Natural killer cell treated with Interleukin-12 subunit alpha and Interleukin-12 subunit beta and Interleukin-15 and Interleukin-18, amount 100 ng/mL, for 72 hours (primary cell): Measurements from ENCODE around the gene NPAS3. TPM values are rescaled to one million over a fixed set of nuclear protein-coding genes. Genes with fewer than 3 reads are reported as not detected.

Experiments used
- ATAC-seq, 2 donors: fragments of 150-1000 bp; cut with Tn5 transposase in 1 of 2; sonication (Bioruptor Pico), chemical (Tn5 transposase) in 1 of 2; 2 replicates each; pipeline ENCODE4 v1.10.0; 2021
- DNase-seq: peaks from one replicate; pipeline ENCODE4 v3.0.0; 2022; ENCODE audit warnings: low spot score
- H3K27ac Mint-ChIP-seq, 2 donors: 1 replicate in 1 of 2; 2 replicates in 1 of 2; pipeline ENCODE4 v1.8.0; 2022; ENCODE audit warnings: mixed read lengths in 2 of 2, mild to moderate bottlenecking in 1 of 2, moderate library complexity in 1 of 2
- H3K27me3 Mint-ChIP-seq, 2 donors: 1 replicate in 1 of 2; 2 replicates in 1 of 2; pipeline ENCODE4 v1.8.0; 2022; ENCODE audit warnings: mixed read lengths in 2 of 2
- H3K36me3 Mint-ChIP-seq: one replicate; pipeline ENCODE4 v1.8.0; 2022; ENCODE audit warnings: mixed read lengths
- H3K4me1 Mint-ChIP-seq, 2 donors: 1 replicate in 1 of 2; 2 replicates in 1 of 2; pipeline ENCODE4 v1.8.0; 2022; ENCODE audit warnings: low read depth in 2 of 2, mixed read lengths in 2 of 2, mild to moderate bottlenecking in 1 of 2
- H3K4me3 Mint-ChIP-seq: one replicate; pipeline ENCODE4 v1.8.0; 2022; ENCODE audit warnings: mixed read lengths
- H3K9me3 Mint-ChIP-seq: 2 replicates; pipeline ENCODE4 v1.8.0; 2022; ENCODE audit warnings: mixed read lengths
- total RNA-seq, 2 donors: library from RNA; stranded (reverse); gene quantifications; one replicate each; pipeline ENCODE4 v1.2.3, GENCODE V29; 2022

NPAS3 gene
- total RNA-seq, 2 donors from 2014 or later, result not detected

GRCh38 chr14:33589334-33589733, 650.7 kb downstream of the NPAS3 start:
- H3K27ac Mint-ChIP-seq, result no peak overlapping the region
- H3K9me3 Mint-ChIP-seq, result peaks cover 8% of the 10 kb centered on the region
- no peaks in the 10 kb centered on the region for H3K4me1 Mint-ChIP-seq
- H3K36me3 Mint-ChIP-seq, result no peaks in the 10 kb centered on the region
- DNase-seq, result no peak
- H3K4me3 Mint-ChIP-seq, result no peak overlapping the region
- no peaks in the 10 kb centered on the region for H3K27me3 Mint-ChIP-seq
- no peak for ATAC-seq

GRCh38 chr14:33590891-33591630, 652.4 kb downstream of the NPAS3 start:
- H3K4me3 Mint-ChIP-seq, result no peak overlapping the region
- no peak overlapping the region for H3K27ac Mint-ChIP-seq
- no peaks in the 10 kb centered on the region for H3K27me3 Mint-ChIP-seq
- ATAC-seq, result no peak
- no peak for DNase-seq
- H3K4me1 Mint-ChIP-seq, result no peaks in the 10 kb centered on the region
- no peaks in the 10 kb centered on the region for H3K36me3 Mint-ChIP-seq
- H3K9me3 Mint-ChIP-seq, result peaks cover 6% of the 10 kb centered on the region

GRCh38 chr14:33592297-33592696, 653.6 kb downstream of the NPAS3 start:
- H3K9me3 Mint-ChIP-seq, result peaks cover 6% of the 10 kb centered on the region
- no peaks in the 10 kb centered on the region for H3K4me1 Mint-ChIP-seq
- no peak overlapping the region for H3K27ac Mint-ChIP-seq
- no peaks in the 10 kb centered on the region for H3K27me3 Mint-ChIP-seq
- H3K4me3 Mint-ChIP-seq, result no peak overlapping the region
- ATAC-seq (no peak), DNase-seq (no peak)
- no peaks in the 10 kb centered on the region for H3K36me3 Mint-ChIP-seq

- H3K36me3 Mint-ChIP-seq, result peaks cover under 1% of the 10 kb centered on the region
- ATAC-seq, result no peak
Measured at GRCh38 chr14:33596211-33597080, 657.8 kb downstream of the NPAS3 start.

DNA sequence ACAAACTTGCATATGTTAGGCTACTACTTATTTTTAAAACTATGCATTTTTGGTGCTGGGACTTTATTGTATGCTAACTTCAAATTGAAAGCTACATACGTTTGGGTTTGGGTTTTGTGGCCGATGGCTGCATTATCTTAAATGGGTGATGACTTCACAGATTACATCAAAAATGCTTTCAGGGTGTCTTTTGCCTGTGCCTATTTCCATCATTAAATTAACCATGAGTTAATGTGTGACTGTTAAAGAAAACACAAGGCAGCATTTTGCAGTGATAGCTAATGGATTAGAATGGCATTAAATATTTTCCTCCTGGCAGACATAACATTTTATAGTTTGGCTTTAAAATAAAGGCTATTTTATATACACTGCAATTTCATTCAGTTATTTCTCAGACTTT, 659.9 kb downstream of the NPAS3 start:
- H3K9me3 Mint-ChIP-seq, result peaks cover 15% of the 10 kb centered on the region
- ATAC-seq (no peak), DNase-seq (no peak)
- H3K4me3 Mint-ChIP-seq, result no peak overlapping the region
- H3K36me3 Mint-ChIP-seq, result peaks cover 6% of the 10 kb centered on the region
- H3K27ac Mint-ChIP-seq, result no peak overlapping the region
- no peaks in the 10 kb centered on the region for H3K4me1 Mint-ChIP-seq
- no peaks in the 10 kb centered on the region for H3K27me3 Mint-ChIP-seq

More at GRCh38 chr14:33596211-33597080, 657.8 kb downstream of the NPAS3 start:
- H3K4me1 Mint-ChIP-seq, result no peaks in the 10 kb centered on the region
- no peak for DNase-seq
- H3K9me3 Mint-ChIP-seq, result peaks cover 9% of the 10 kb centered on the region
- H3K27ac Mint-ChIP-seq, result no peak overlapping the region
- H3K4me3 Mint-ChIP-seq, result no peak overlapping the region
- no peaks in the 10 kb centered on the region for H3K27me3 Mint-ChIP-seq

- Mint-ChIP-seq H3K4me3 (no peak overlapping the region), H3K4me1 (no peaks in the 10 kb centered on the region), H3K27me3 (no peaks in the 10 kb centered on the region), H3K27ac (no peak overlapping the region), H3K9me3 (peaks cover 15% of the 10 kb centered on the region), H3K36me3 (peaks cover 6% of the 10 kb centered on the region)
- DNase-seq, result no peak
- no peak for ATAC-seq
Measured at GRCh38 chr14:33602396-33602795, 663.7 kb downstream of the NPAS3 start.

GRCh38 chr14:33606591-33606990, 667.9 kb downstream of the NPAS3 start:
- peaks cover 4% of the 10 kb centered on the region for H3K36me3 Mint-ChIP-seq
- DNase-seq, result no peak
- ATAC-seq, result no peak
- H3K27ac Mint-ChIP-seq, result no peak overlapping the region
- H3K4me1 Mint-ChIP-seq, result no peaks in the 10 kb centered on the region
- peaks cover 7% of the 10 kb centered on the region for H3K9me3 Mint-ChIP-seq
- H3K27me3 Mint-ChIP-seq, result no peaks in the 10 kb centered on the region
- no peak overlapping the region for H3K4me3 Mint-ChIP-seq

DNA sequence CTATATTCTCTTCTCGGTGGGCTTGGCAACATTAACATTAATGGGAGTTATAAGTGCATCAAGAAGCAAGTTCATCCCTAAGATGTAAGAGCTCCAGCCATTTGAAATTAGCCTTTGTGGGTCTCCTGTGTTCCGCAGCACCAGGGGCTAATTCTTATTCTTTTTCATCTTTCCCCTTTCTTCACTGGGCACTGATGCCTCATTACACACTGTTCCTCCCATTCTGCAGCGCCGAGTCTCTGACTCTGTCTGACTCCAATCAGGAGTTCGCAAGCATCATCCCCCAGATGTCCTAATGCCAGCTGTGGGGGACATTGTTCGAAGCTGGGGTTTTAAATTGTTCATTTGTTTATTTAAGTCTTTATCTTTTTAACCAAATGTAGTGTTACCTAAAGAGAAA, 670.9 kb downstream of the NPAS3 start:
- no peaks in the 10 kb centered on the region for H3K9me3 Mint-ChIP-seq
- H3K27me3 Mint-ChIP-seq, result no peaks in the 10 kb centered on the region
- no peak for ATAC-seq
- no peaks in the 10 kb centered on the region for H3K36me3 Mint-ChIP-seq
- no peak for DNase-seq
- no peak overlapping the region for H3K4me3 Mint-ChIP-seq
- no peak overlapping the region for H3K27ac Mint-ChIP-seq
- H3K4me1 Mint-ChIP-seq, result no peaks in the 10 kb centered on the region

DNA sequence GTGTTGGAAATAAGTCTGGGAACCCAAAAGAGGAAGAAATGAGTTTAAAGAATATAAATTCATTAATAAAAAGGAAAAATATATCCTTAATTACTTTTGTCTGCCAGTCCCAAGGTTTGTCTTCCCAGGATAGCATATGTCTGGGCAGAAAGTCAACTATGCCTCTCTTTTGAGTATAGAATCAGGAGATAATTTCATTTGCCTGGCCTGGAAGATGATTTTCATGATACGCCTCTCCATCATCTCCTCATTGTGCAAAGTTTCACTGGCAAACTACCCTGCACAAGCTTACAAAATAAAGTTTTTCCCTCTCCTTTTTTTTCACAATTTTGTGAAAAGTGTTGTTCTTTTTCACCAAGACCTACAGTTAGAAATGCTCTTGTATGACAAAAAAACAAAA, 671.4 kb downstream of the NPAS3 start:
- no peak overlapping the region for H3K4me3 Mint-ChIP-seq
- no peak for DNase-seq
- H3K27me3 Mint-ChIP-seq, result no peaks in the 10 kb centered on the region
- no peak overlapping the region for H3K27ac Mint-ChIP-seq
- no peaks in the 10 kb centered on the region for H3K4me1 Mint-ChIP-seq
- H3K9me3 Mint-ChIP-seq, result no peaks in the 10 kb centered on the region
- ATAC-seq, result no peak
- H3K36me3 Mint-ChIP-seq, result no peaks in the 10 kb centered on the region

- Mint-ChIP-seq H3K36me3 (no peaks in the 10 kb centered on the region), H3K27ac (no peak overlapping the region), H3K4me1 (no peaks in the 10 kb centered on the region), H3K4me3 (no peak overlapping the region), H3K27me3 (no peaks in the 10 kb centered on the region), H3K9me3 (no peaks in the 10 kb centered on the region)
- ATAC-seq (no peak), DNase-seq (no peak)
Measured at GRCh38 chr14:33611405-33612196, 672.9 kb downstream of the NPAS3 start.

- no peak overlapping the region for H3K4me3 Mint-ChIP-seq
- DNase-seq, result no peak
- H3K27ac Mint-ChIP-seq, result no peak overlapping the region
- H3K36me3 Mint-ChIP-seq, result no peaks in the 10 kb centered on the region
- no peaks in the 10 kb centered on the region for H3K4me1 Mint-ChIP-seq
- ATAC-seq, result no peak
- no peaks in the 10 kb centered on the region for H3K27me3 Mint-ChIP-seq
- no peaks in the 10 kb centered on the region for H3K9me3 Mint-ChIP-seq
Measured at GRCh38 chr14:33612197-33612505, 673.5 kb downstream of the NPAS3 start.

DNA sequence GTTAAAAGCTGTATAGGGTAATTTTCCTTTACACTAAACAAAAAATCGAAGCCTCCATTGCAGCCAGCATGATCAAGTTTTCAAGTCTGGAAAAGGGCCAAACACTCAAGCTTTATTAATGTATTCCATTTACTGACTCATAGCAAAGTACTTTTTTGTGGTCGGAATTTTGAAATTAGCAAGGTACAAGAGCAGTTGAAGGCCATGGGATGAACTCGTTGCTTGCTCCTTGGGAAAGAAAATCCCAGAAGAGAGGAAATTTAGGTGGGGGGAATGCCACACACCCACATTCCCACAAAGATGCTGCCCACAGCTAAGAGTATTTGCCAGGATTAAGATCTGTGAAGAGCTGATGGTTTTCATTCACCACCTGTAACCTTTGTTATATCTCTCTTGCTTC, 678.5 kb downstream of the NPAS3 start:
- H3K4me3 Mint-ChIP-seq, result no peak overlapping the region
- ATAC-seq (no peak), DNase-seq (no peak)
- no peaks in the 10 kb centered on the region for H3K9me3 Mint-ChIP-seq
- H3K27me3 Mint-ChIP-seq, result no peaks in the 10 kb centered on the region
- no peak overlapping the region for H3K27ac Mint-ChIP-seq
- H3K4me1 Mint-ChIP-seq, result no peaks in the 10 kb centered on the region
- H3K36me3 Mint-ChIP-seq, result no peaks in the 10 kb centered on the region

DNA sequence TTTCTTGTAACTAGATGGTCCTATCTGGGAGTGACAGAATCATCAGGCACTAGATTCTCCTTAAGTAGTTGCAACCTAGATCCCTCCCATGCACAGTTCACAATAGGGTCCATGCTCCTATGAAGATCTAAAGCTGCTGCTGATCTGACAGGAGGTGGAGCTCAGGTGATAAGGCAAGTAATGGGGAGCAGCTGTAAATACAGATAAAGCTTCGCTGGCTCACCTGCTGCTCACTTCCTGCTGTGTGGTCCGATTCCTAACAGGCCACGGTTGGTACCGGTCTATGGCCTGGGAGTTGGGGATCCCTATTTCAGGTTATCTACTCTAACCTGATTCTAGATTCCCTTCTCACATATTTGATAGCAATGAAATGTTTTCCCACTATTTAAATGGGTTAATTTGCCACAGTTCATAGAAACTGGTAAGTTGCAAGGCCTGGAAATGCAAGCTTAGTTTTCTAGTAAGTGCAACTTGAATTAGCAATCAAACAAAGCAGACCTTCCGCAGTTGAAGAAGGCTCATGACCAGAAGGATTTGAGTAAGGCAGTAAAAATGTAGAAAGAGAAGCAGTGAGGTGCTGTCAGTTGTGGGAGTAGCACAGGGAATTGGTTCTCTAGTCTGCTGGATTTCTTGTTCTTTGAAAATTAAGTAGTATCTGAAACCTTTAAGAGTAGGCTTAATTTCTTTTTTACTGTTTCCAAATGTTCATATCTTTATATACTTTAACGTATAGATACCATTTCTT, 679.9 kb downstream of the NPAS3 start:
- ATAC-seq (no peak), DNase-seq (no peak)
- no peak overlapping the region for H3K4me3 Mint-ChIP-seq
- H3K27me3 Mint-ChIP-seq, result no peaks in the 10 kb centered on the region
- H3K4me1 Mint-ChIP-seq, result no peaks in the 10 kb centered on the region
- peaks cover 1% of the 10 kb centered on the region for H3K9me3 Mint-ChIP-seq
- H3K27ac Mint-ChIP-seq, result no peak overlapping the region
- H3K36me3 Mint-ChIP-seq, result no peaks in the 10 kb centered on the region
